PC-9 (cell line): ENCODE results near the gene SCN1B.

Experiments used
- EZH2 ChIP-seq: fragments of 200-600 bp; sonication (generic); IDR thresholded peaks from 2 replicates; pipeline ENCODE4 v1.8.0; 2017; ENCODE audit warnings: antibody characterized with exemption, low read depth
- TF ChIP-seq, protein P1 (sequence below): fragments of 200-600 bp; sonication (generic); conservative IDR thresholded peaks from 2 replicates; pipeline ENCODE4 v1.6.1; 2017; ENCODE audit warnings: mixed run types, antibody characterized with exemption, mild to moderate bottlenecking, moderate library complexity

DNA sequence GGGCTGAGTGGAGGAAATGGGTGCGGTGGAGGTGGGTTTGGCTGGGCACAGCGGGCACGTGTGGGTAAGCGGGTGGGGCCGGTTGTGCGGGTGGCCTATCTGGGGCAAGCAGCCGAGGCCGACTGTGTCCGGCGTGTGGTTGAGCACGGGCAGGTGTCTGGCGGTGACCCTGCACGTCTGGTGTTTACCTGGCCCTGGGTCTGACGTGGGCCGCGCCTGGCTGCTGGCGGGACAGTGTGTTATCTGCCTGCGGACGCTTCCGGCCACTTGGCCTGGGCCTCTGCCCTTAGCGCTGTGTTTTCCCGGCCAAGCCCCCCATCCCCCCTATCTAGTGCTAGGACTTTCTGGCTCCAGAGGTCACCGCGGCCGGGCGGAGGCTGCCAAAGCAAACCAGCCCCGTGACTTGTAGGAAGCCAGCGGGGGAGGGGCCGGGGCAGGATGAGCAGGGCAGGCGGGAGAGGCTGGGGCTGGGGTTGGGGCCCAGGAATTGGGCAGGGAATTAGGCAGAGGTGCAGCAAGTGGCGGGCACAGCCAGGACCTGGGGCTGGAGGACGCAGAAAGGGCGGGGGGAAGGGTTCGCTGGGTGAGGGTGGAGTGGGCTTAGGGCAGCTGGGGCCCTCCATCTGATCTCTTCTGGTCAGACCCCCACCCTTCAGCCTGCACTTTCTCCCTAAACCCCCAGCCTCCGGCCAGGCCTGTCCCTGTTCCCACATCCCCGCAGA lies 10.7 kb downstream of the SCN1B start:
- TF ChIP-seq, protein P1, sequence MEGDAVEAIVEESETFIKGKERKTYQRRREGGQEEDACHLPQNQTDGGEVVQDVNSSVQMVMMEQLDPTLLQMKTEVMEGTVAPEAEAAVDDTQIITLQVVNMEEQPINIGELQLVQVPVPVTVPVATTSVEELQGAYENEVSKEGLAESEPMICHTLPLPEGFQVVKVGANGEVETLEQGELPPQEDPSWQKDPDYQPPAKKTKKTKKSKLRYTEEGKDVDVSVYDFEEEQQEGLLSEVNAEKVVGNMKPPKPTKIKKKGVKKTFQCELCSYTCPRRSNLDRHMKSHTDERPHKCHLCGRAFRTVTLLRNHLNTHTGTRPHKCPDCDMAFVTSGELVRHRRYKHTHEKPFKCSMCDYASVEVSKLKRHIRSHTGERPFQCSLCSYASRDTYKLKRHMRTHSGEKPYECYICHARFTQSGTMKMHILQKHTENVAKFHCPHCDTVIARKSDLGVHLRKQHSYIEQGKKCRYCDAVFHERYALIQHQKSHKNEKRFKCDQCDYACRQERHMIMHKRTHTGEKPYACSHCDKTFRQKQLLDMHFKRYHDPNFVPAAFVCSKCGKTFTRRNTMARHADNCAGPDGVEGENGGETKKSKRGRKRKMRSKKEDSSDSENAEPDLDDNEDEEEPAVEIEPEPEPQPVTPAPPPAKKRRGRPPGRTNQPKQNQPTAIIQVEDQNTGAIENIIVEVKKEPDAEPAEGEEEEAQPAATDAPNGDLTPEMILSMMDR: no peak
- TF ChIP-seq EZH2: no peak
